Tibial nerve (tissue), 4 donors: ENCODE results near the gene ERICH6. TPM values are rescaled to one million over a fixed set of nuclear protein-coding genes. Genes with fewer than 3 reads are reported as not detected.
A peak's percentile ranks its signal among the peaks of the same experiment; 100 is the strongest.
"Not testable (repeated sequence)": the region's sequence is repeated elsewhere in the genome, so short reads cannot be mapped to it uniquely, and the experiment has no call there.

Source experiments
- DNase-seq, 2 donors: peaks; one replicate each; pipeline ENCODE4 v3.0.0-alpha.2; 2019; ENCODE audit warnings: low spot score in 2 of 2
- H3K27ac ChIP-seq, 4 donors: fragments of 200-600 bp; sonication (generic) in 3 of 4; one replicate each; pipeline ENCODE4 v1.5.1; 2017 to 2019; ENCODE audit warnings: mild to moderate bottlenecking in 1 of 4
- H3K27me3 ChIP-seq, 2 donors: fragments of 200-600 bp; sonication (generic) in 1 of 2; one replicate each; pipeline versions ENCODE4 v1.5.1 to v1.6.0; 2017 to 2019
- H3K36me3 ChIP-seq, 3 donors: fragments of 200-600 bp; sonication (generic); one replicate each; pipeline ENCODE4 v1.5.1; 2018 to 2019
- H3K4me1 ChIP-seq, 4 donors: fragments of 200-600 bp; sonication (generic) in 3 of 4; one replicate each; pipeline ENCODE4 v1.5.1; 2017 to 2019
- H3K4me3 ChIP-seq, 4 donors: fragments of 200-600 bp; sonication (generic) in 3 of 4; one replicate each; pipeline ENCODE4 v1.5.1; 2017 to 2019; ENCODE audit warnings: mild to moderate bottlenecking in 1 of 4, moderate library complexity in 1 of 4
- H3K9me3 ChIP-seq, 4 donors: fragments of 200-600 bp; sonication (generic) in 3 of 4; one replicate each; pipeline ENCODE4 v1.5.1; 2017 to 2019
- EP300 ChIP-seq, 2 donors: sonication (generic); formaldehyde crosslinking; IDR thresholded peaks; one replicate each; pipeline ENCODE4 v1.6.1; 2017; ENCODE audit warnings: antibody characterized with exemption in 2 of 2, mild to moderate bottlenecking in 1 of 2
- POLR2A ChIP-seq, 2 donors: fragments of 450-650 bp; IDR thresholded peaks; one replicate each; pipeline ENCODE4 v1.6.1; 2017; ENCODE audit warnings: antibody characterized with exemption in 2 of 2, mild to moderate bottlenecking in 2 of 2, moderate library complexity in 2 of 2
- WGBS, 2 donors: methylation state at CpG; one replicate each; pipeline ENCODE4 v1.1.5; 2018; 5-methylcytosine and 5-hydroxymethylcytosine counted together
- total RNA-seq, 4 donors: library from RNA; depleted of rRNA; stranded (reverse); fragments of >200 nt; gene quantifications; one replicate each; pipeline ENCODE4 v1.1.0, GENCODE V29; 2016
- TF ChIP-seq, protein P1 (sequence below), 5 experiments: fragments of 200-600 bp in 3 of 5; fragments of 450-650 bp in 2 of 5; sonication (generic) in 3 of 5; IDR thresholded peaks; one replicate each; pipeline ENCODE4 v1.5.1; 2016 to 2019; ENCODE audit warnings: antibody characterized with exemption in 5 of 5, mild to moderate bottlenecking in 3 of 5, moderate library complexity in 2 of 5

ERICH6 gene
- total RNA-seq, 4 donors from 2014 or later: 0.84 TPM; not detected in 3

DNA sequence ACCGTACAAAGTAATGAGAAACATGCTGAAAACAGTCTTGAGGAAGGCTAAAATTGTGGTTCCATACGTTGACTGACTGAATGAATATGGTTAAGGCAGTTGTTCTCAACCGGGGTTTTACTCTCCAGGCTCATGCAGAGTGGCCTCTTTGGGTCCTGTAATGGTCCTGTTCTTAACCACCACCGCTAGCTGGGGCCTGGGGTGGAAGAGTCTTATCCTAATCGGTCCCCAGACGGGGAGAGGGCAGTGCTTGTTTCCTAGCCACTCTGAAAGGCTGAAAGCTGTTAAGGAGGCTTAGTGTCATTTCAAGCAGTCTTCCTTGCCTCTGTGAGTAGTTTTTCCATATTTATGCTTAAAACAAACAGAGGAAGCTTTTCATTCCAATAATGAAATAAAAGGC, 68.6 kb downstream of the ERICH6 start:
- peaks cover 0 to 17% (median 0%) of the 10 kb centered on the region in 3 donors for H3K36me3 ChIP-seq
- WGBS, 2 donors: 39 to 41% methylated on average over 6 of the region's 6 CpGs
- no peak overlapping the region for H3K4me3 ChIP-seq
- peak overlapping the region in 1 of 4 donors; percentile 10 for H3K27ac ChIP-seq
- H3K27me3 ChIP-seq: no peaks in the 10 kb centered on the region
- no peak for DNase-seq
- TF ChIP-seq EP300 (IDR thresholded peaks at IDR 0.05) (no peak), POLR2A (IDR thresholded peaks at IDR 0.05) (no peak)
- TF ChIP-seq, protein P1, sequence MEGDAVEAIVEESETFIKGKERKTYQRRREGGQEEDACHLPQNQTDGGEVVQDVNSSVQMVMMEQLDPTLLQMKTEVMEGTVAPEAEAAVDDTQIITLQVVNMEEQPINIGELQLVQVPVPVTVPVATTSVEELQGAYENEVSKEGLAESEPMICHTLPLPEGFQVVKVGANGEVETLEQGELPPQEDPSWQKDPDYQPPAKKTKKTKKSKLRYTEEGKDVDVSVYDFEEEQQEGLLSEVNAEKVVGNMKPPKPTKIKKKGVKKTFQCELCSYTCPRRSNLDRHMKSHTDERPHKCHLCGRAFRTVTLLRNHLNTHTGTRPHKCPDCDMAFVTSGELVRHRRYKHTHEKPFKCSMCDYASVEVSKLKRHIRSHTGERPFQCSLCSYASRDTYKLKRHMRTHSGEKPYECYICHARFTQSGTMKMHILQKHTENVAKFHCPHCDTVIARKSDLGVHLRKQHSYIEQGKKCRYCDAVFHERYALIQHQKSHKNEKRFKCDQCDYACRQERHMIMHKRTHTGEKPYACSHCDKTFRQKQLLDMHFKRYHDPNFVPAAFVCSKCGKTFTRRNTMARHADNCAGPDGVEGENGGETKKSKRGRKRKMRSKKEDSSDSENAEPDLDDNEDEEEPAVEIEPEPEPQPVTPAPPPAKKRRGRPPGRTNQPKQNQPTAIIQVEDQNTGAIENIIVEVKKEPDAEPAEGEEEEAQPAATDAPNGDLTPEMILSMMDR (IDR thresholded peaks at IDR 0.05): no peak
- peaks cover 0 to 11% (median 0%) of the 10 kb centered on the region in 4 donors for H3K4me1 ChIP-seq
- H3K9me3 ChIP-seq: no peaks in the 10 kb centered on the region

DNA sequence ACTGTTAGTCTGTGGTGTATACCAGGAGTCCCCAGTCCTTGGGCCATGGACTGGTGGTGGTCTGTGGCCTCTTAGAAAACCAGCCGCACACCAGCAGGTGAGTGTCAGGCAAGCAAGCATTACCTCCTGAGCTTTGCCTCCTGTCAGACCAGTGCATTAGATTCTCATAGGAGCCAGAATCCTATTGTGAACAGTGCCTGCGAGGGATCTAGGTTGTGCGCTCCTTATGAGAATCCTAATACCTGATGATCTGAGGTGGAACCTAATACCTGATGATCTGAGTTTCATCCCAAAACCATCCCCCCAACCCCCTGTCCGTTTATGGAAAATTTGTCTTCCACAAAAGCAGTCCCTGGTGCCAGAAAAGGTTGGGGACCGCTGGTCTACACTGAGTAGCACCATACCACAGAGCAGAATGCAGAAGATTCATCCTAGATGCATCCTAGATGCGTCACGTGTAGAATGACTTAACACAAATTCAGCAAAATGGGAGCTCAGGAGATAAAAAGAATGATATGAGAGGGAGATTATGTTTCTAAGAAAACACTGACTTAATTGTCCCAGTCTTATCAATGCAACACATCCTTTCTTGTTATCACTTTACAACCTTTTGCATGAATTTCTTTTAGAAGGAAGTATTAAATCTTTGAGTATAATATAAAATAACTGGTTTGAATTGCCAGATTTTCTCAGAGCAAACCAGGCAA, 72.1 kb downstream of the ERICH6 start:
- TF ChIP-seq, protein P1 (IDR thresholded peaks at IDR 0.05): no peak
- TF ChIP-seq POLR2A (IDR thresholded peaks at IDR 0.05) (no peak), EP300 (IDR thresholded peaks at IDR 0.05) (no peak)
- DNase-seq: no peak
- H3K4me1 ChIP-seq: peaks cover 0 to 11% (median 0%) of the 10 kb centered on the region in 4 donors
- H3K4me3 ChIP-seq: no peak overlapping the region
- 87 to 91% methylated on average over 7 of the region's 7 CpGs for WGBS, 2 donors
- no peak overlapping the region for H3K27ac ChIP-seq
- H3K9me3 ChIP-seq: no peaks in the 10 kb centered on the region
- H3K36me3 ChIP-seq: peaks cover 0 to 43% (median 4%) of the 10 kb centered on the region in 3 donors
- no peaks in the 10 kb centered on the region for H3K27me3 ChIP-seq

DNA sequence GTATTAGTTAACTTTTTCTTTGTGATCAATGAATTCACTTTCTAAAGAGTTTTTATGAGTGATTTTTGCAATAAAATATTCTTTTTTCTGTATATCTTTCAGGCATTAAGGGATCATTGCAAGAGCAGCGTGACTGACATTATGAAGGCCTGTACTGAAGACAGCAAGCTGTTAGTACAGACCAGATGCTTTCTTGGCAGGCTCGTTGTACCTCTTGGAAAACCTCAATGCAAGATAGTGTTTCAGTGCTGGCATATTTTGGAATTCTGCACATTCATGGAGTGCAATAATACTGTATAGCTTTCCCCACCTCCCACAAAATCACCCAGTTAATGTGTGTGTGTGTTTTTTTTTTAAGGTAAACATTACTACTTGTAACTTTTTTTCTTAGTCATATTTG, 76.2 kb downstream of the ERICH6 start:
- Histone ChIP-seq H3K27ac (no peak overlapping the region), H3K4me1 (peaks cover 0 to 16% (median 0%) of the 10 kb centered on the region in 4 donors), H3K4me3 (no peak overlapping the region), H3K27me3 (no peaks in the 10 kb centered on the region), H3K9me3 (no peaks in the 10 kb centered on the region), H3K36me3 (peaks cover 0 to 62% (median 12%) of the 10 kb centered on the region in 3 donors)
- no peak for DNase-seq
- WGBS, 2 donors: 48 to 58% methylated on average over 2 of the region's 2 CpGs
- TF ChIP-seq EP300 (IDR thresholded peaks at IDR 0.05): no peak
- TF ChIP-seq, protein P1 (IDR thresholded peaks at IDR 0.05): no peak

DNA sequence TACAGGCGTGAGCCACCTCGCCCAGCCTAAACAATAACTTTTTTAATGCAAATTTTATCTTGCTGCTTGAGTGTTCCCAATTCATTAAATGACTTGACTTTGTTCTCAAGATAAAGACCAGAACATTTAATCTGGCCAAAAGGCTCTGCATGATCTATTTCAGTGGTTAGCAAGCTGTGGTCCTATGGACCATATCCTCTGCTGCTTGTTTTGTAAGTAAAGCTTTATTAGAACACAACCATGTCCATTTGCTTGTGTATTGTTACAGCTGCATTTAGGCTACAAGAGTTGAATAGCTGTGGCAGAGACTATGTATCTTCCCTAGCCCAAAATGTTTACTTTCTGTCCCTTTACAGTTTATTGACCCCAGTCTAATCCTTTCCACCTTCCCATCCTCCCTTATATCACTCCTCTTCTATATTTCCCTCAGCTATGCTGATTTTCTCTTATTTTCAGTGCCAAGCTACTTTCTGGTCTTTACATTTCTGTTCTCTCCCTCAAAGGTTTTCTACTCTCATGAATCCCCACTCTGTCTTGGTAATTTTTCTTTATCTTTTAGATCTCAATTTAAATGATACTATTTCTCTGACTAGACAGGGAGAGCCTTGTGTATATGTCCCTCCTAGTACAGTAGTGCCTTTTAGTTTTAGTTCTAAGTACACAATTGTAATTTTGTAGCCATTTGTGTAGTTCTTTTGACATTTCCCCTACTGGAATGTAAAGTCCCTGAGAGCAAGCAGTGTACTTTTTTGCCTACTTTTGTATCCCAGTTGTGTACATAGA, 77.4 kb downstream of the ERICH6 start:
- no peak overlapping the region for H3K27ac ChIP-seq
- peaks cover 0 to 56% (median 12%) of the 10 kb centered on the region in 3 donors for H3K36me3 ChIP-seq
- 88 to 89% methylated on average over 2 of the region's 2 CpGs for WGBS, 2 donors
- H3K4me1 ChIP-seq: peaks cover 0 to 28% (median 3%) of the 10 kb centered on the region in 4 donors
- H3K9me3 ChIP-seq: no peaks in the 10 kb centered on the region
- TF ChIP-seq, protein P1 (IDR thresholded peaks at IDR 0.05): no peak
- TF ChIP-seq EP300 (IDR thresholded peaks at IDR 0.05) (no peak), POLR2A (IDR thresholded peaks at IDR 0.05) (no peak)
- H3K4me3 ChIP-seq: no peak overlapping the region
- DNase-seq: no peak
- no peaks in the 10 kb centered on the region for H3K27me3 ChIP-seq

DNA sequence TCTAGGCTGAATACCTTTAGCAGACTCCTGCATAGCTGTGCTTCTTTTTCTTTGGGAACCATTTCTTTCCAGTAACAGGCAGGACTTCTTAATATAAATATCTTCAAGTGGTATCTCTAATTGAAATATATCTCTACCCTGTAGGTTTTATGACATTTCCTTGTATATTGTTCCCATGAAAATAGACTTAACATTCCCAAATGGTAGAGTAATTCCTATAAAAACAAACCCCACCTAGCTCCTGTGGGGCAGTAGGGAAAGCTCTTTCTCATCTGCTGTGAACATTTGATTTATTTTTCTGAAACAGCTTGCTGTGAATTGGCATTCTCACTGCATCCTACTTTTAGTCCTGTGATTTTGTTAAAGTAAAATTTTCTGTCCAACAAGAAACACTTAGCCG, 79.8 kb downstream of the ERICH6 start:
- WGBS, 2 donors: 75 to 85% methylated on average over 1 of the region's 1 CpG
- peaks cover 0 to 39% (median 3%) of the 10 kb centered on the region in 4 donors for H3K4me1 ChIP-seq
- no peaks in the 10 kb centered on the region for H3K27me3 ChIP-seq
- DNase-seq: no peak
- TF ChIP-seq POLR2A (IDR thresholded peaks at IDR 0.05) (no peak), EP300 (IDR thresholded peaks at IDR 0.05) (no peak)
- TF ChIP-seq, protein P1 (IDR thresholded peaks at IDR 0.05): no peak
- no peaks in the 10 kb centered on the region for H3K9me3 ChIP-seq
- no peak overlapping the region for H3K27ac ChIP-seq
- no peak overlapping the region for H3K4me3 ChIP-seq
- peaks cover 0 to 47% (median 12%) of the 10 kb centered on the region in 3 donors for H3K36me3 ChIP-seq

DNA sequence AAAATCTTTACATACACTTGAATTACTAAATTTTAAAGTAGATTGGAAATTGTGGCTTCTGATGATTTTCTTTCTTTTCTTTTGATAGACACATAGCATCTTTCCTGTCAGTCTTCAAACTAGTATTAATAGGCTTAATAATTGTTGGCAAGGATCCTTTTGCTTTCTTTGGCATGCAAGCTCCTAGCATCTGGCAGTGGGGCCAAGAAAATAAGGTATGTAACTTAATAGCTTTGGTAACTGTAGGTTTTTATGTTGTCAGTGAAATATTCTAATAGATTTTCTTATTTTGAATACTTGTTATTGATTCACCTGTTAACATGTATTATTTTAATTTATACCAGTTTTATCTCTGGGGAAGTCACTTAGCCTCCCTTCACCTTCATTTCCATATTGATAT, 80.8 kb downstream of the ERICH6 start:
- H3K4me1 ChIP-seq: peaks cover 0 to 39% (median 3%) of the 10 kb centered on the region in 4 donors

More for the DNA sequence above, 80.8 kb downstream of the ERICH6 start:
- peaks cover 0 to 48% (median 12%) of the 10 kb centered on the region in 3 donors for H3K36me3 ChIP-seq
- not testable (repeated sequence) for DNase-seq, H3K9me3 ChIP-seq, H3K4me3 ChIP-seq, H3K27me3 ChIP-seq, H3K27ac ChIP-seq
